ENCODE measurements around the gene VBP1.

VBP1 gene

DNA sequence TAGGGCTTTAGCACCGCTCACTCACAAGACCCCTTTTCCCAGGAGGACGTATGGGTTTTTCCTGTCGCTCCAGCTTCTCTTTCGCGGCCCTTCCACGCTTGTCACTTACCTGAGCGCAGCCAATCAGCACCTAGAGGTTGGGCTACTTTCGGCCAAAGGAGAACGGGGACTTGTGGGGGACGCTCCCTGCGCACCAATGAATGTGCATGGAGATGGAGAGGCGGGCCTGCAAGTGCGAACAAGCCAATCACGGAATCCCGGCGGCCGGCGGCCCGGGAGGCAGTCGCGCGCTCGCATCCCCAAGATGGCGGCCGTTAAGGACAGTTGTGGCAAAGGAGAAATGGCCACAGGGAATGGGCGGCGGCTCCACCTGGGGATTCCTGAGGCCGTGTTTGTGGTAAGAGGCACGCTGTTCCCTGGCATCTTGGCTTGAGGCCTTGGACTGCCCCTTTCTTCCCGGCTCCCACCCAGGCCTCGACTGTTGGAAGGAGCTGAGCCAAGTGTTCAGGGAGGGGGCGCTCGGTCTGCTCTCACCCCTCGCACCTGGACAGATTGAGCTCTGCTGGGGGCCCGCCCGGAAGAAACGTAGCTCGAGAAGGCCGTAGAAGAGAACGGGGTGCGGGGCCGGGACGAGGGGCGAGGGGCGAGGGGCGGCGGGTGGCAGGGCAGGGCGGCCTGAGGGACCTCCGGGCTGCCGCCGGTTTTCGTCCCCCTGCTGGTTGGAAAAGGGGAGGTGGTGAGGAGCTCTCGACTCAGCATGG is at the start of gene VBP1:
Gene VBP1, plus strand, starts transcription at position 282 of the 761 bp plus-strand sequence. Its CDS starts 23 bp downstream, at position 305.
- TF ChIP-seq, protein P1, sequence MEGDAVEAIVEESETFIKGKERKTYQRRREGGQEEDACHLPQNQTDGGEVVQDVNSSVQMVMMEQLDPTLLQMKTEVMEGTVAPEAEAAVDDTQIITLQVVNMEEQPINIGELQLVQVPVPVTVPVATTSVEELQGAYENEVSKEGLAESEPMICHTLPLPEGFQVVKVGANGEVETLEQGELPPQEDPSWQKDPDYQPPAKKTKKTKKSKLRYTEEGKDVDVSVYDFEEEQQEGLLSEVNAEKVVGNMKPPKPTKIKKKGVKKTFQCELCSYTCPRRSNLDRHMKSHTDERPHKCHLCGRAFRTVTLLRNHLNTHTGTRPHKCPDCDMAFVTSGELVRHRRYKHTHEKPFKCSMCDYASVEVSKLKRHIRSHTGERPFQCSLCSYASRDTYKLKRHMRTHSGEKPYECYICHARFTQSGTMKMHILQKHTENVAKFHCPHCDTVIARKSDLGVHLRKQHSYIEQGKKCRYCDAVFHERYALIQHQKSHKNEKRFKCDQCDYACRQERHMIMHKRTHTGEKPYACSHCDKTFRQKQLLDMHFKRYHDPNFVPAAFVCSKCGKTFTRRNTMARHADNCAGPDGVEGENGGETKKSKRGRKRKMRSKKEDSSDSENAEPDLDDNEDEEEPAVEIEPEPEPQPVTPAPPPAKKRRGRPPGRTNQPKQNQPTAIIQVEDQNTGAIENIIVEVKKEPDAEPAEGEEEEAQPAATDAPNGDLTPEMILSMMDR (IDR thresholded peaks at IDR 0.05; ENCODE audit: low read depth, low read length): peak; percentile 44; the same call in 1 of the 2 replicates
- H3K4me3 ChIP-seq (ENCODE audit: low read depth, low read length): peak within 1 kb of the TSS; percentile 75

- TF ChIP-seq, protein P1 (IDR thresholded peaks at IDR 0.05; ENCODE audit: low read depth, low read length): no peak
- no peak overlapping the region for H3K4me3 ChIP-seq (ENCODE audit: low read depth, low read length)
Measured at GRCh38 chrX:155169881-155170280, 46.4 kb upstream of the VBP1 start.

DNA sequence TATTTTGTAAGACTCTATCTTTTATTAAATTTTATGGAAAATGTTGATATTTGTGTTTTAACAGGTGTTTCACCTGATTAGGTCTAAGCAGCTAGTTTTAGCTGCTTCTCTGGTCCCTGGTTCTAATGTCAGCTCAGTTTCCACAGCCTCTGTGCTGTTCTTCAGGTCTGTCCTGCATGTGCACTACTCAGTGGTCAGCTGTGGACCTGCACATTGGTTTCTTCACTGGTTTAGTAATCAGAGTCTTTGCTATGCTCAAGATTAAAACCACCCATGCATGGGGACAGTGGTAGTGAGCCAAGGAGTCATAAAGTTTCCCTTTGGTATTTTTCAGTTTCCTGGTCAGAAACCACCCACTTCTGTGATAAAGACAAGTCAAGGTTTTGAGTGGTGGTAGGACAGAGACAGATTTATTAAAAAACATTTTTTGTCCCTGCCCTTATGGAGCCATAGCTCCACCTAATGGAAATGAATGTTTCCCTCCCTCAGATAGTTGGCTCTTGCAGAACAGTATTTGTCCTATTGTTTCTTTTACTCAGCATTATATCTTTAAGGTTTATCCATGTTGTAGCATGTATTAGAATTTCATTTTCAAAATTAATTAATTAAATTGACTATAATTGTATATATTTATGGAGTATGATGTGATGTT is 36.8 kb upstream of the VBP1 start:
- H3K4me3 ChIP-seq (ENCODE audit: low read depth, low read length): no peak overlapping the region
- TF ChIP-seq, protein P1 (IDR thresholded peaks at IDR 0.05; ENCODE audit: low read depth, low read length): no peak

GRCh38 chrX:155188786-155189185 is 27.5 kb upstream of the VBP1 start:
- no peak overlapping the region for H3K4me3 ChIP-seq (ENCODE audit: low read depth, low read length)
- TF ChIP-seq, protein P1 (IDR thresholded peaks at IDR 0.05; ENCODE audit: low read depth, low read length): no peak

DNA sequence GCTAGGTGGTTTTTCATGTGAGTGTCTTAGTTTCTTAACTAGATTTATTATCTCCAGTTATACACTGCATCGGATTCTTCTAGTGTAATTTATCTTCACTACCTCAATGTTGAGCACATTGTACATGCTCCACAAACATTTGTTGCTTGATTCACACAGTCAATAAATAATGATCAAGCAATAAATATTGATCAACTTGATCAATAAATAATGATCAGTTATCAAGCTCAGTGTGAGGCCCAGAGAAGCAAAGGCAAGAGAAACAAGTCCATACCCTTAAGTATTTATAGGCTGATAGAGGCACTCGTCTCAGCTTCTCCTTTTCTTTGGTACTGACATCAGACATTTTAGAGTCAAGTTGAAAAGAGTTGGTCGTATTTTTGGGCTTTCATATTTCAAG is 5.1 kb upstream of the VBP1 start:
- TF ChIP-seq, protein P1 (IDR thresholded peaks at IDR 0.05; ENCODE audit: low read depth, low read length): no peak
- no peak overlapping the region for H3K4me3 ChIP-seq (ENCODE audit: low read depth, low read length)

- H3K4me3 ChIP-seq (ENCODE audit: low read depth, low read length): no peak overlapping the region
- TF ChIP-seq, protein P1 (IDR thresholded peaks at IDR 0.05; ENCODE audit: low read depth, low read length): no peak
Measured at GRCh38 chrX:155213731-155214130, 2.5 kb upstream of the VBP1 start.

All from WI38 (cell line).